H1 (cell line): ENCODE data around the gene ANKRD50. TPM values are rescaled to one million over a fixed set of nuclear protein-coding genes. Genes with fewer than 3 reads are reported as not detected.

Experiments
- CBX5 ChIP-seq: fragments of 300-800, 300-1000 bp; sonication (generic); IDR thresholded peaks from 2 replicates; pipeline ENCODE4 v1.7.1; 2016; ENCODE audit warnings: antibody characterized with exemption, low read length, low read depth
- TAF7 ChIP-seq: optimal IDR thresholded peaks from 2 replicates; pipeline ENCODE3; 2011; ENCODE audit warnings: low read depth, mild to moderate bottlenecking, inconsistent platforms, low read length, moderate library complexity, borderline replicate concordance
- polyA plus RNA-seq, 7 experiments: library from polyadenylated mRNA; depleted of rRNA in 3 of 7; stranded (reverse) in 5 of 7; unstranded in 2 of 7; fragments of >200 nt in 5 of 7; fragments of 200-250 nt in 2 of 7; gene quantifications; 1 replicate in 5 of 7; 2 replicates in 1 of 7; 4 replicates in 1 of 7; pipeline versions ENCODE4 v1.2.1 to v1.2.3, GENCODE V29; 2011 to 2013; ENCODE audit warnings: missing spikeins in 2 of 7, mixed read lengths in 2 of 7
- total RNA-seq: library from RNA; stranded (reverse); fragmentation: NEBNext Ultra II Directional; extraction: Animal tissue kit (Norgen Biotek cat#: 25700); gene quantifications from 2 replicates; pipeline ENCODE4 v1.2.1, GENCODE V29; 2021

Gene ANKRD50
- total and polyA plus RNA-seq, 2 of the 8 experiments (the other 6 are each of a cell fraction or from before 2014, with no cell fraction given) = 8.5 to 25.0 TPM

GRCh38 chr4:124727331-124727890 lies 14.9 kb upstream of the ANKRD50 start (continued):
- TF ChIP-seq CBX5 (no peak), TAF7 (no peak)
